GM19099 (cell line): ENCODE measurements around the gene ADAM11.

ENCODE experiments used
- POLR2A ChIP-seq: IDR thresholded peaks from 3 replicates; pipeline ENCODE4 v1.6.1; 2011; ENCODE audit warnings: low read depth; ENCODE audit not compliant: insufficient read length; ENCODE audit errors: extremely low read depth

The ADAM11 gene, protein sequence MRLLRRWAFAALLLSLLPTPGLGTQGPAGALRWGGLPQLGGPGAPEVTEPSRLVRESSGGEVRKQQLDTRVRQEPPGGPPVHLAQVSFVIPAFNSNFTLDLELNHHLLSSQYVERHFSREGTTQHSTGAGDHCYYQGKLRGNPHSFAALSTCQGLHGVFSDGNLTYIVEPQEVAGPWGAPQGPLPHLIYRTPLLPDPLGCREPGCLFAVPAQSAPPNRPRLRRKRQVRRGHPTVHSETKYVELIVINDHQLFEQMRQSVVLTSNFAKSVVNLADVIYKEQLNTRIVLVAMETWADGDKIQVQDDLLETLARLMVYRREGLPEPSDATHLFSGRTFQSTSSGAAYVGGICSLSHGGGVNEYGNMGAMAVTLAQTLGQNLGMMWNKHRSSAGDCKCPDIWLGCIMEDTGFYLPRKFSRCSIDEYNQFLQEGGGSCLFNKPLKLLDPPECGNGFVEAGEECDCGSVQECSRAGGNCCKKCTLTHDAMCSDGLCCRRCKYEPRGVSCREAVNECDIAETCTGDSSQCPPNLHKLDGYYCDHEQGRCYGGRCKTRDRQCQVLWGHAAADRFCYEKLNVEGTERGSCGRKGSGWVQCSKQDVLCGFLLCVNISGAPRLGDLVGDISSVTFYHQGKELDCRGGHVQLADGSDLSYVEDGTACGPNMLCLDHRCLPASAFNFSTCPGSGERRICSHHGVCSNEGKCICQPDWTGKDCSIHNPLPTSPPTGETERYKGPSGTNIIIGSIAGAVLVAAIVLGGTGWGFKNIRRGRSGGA

GRCh38 chr17:44758414-44759085 is at the start of gene ADAM11:
Gene ADAM11, plus strand, starts transcription at chr17:44758988. Its CDS starts 212 bp downstream, at chr17:44759200.
- no peak for TF ChIP-seq POLR2A

DNA sequence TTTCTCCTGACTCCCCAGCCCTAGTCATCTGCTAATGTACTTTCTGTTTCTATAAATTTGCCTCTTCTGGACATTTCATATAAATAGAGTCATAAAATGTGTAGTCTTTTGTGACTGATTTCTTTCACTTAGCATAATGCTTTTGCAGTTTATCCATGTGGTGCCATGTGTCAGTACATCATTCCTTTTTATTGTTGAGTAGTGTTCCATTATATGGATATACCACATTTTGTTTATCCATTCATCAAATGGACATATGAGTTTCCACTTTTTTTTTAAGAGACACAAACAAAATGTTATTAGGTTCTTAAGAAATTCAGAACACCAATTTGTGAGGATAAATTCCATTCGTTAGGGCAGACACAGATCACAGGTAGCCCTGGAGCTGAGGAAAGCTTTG is 39.3 kb upstream of the ADAM11 start:
- TF ChIP-seq POLR2A, result no peak

DNA sequence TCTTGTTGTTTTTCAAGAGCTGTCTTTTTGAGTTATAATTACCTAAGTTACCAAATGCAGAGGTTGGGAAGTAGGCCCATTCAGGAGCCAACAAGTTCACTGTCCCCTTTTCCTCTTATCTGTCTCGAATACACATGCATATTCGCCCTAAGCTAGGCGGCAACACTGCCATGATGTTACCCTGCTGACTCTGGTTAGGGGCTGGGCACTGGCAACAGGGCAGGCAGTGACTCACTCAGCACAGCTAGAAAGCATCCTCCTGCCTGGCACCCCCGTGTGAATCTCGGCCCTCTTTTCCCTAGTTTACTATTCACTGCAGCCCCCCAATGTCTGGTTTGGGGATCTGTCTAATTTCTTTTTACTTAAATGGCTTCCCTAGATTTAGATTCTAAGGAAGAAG is 36.5 kb upstream of the ADAM11 start:
- TF ChIP-seq POLR2A, result no peak

DNA sequence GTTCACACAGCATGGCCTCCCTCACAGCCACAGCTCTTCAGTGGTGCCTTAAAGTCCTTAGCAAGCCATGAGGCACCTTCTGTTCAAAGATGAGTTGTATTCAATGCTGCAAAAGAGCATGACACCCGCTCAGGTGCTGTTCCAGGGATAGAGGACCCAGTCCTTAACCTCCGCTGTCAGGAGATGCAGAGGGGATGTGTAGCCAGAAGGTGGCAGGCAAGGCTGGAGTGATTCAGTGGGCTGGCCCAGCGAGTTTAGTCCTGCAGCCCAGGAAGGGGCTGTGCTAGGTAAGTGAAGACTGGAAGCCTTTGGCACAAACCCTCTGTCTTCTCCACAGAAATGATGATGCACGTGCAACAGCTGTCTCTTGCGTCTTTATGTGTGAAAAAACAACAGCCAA is 25.0 kb upstream of the ADAM11 start:
- no peak for TF ChIP-seq POLR2A

- TF ChIP-seq POLR2A, result no peak
These were observed 24.5 kb upstream of the ADAM11 start for GRCh38 chr17:44734272-44734671.

DNA sequence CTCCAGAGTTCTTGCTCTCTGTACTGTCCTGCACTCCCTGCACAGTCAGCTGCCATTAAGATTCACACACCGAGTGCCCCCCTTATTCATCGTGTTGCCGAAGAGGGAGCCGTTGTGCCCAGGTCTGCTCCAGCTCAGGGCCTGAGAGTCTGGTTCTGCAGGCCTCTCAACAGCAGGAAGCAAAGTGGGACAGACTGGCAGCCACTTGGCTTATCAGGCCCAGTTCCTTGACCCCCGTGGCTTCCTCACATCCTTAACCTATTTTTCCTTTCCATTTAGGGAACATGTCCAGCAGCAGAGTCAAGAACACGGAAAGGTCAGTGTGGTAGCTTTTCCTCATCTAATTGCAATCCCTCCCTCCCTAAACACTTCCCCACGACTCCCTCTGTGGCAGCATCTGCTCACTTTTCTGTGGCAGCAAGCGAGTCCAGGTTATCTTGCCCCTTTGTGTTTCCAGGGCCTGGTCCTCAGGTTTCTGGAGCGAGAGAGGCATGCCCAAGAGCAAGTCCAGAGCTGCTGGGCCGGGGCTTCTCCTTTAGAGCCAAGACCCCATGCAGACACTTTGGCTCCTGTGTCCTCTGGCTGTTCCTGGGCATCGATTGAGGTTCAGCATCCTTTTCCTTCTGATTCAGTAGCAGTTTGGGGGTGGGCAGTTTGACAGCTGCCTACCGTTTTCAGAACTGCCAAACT is 22.1 kb upstream of the ADAM11 start:
- TF ChIP-seq POLR2A, result no peak

DNA sequence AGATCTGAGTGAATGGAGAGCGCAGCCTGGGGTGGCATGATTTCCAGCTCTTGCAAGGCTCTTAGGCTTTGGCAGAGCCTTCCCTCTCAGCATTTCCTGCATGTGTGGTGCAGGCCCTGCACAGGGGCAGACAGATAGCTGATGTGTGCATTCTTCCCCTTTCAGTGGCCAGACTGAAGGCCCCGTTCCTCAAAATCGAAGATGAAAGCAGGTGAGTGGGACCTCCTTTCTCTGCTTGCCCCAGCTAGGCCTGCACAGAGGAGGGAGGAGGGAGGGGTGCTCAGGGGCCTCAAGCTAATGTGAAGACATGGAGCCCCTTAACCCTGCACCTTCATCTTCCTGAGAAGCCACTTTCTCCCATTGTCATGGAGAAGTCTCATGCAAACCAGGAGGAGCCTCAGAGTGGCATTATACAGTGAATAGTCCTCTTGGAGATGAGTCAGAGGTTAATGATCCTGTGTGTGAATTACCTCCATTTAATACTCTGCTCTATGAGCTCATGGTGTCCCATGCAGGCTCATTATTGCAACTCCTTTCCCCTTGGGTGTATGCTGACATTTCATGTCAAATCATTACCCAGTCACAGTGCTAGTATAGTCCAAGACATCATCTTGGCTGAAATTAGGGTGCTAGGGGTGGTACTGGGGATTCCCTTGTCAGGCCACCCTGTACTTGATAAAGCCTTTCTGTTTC is 20.4 kb upstream of the ADAM11 start:
- no peak for TF ChIP-seq POLR2A

DNA sequence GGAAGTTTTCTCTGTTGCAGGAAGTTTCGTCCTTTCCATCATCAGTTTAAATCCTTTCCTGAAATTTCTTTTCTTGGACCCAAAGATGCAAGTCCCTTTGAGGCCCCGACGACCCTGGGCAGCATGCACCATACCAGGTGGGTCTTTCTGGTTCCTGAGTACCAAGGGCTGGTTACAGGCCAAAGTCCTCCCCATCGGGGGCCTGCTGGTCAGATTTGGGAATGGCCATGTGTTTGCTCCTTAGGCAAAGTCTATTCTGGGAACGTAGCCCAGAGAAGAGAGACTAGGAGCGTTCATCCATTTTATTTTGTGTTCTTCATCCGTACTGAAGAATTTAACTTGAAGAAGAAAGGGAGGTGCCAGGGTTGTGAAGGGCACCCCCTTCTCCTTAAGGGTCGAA is 17.5 kb upstream of the ADAM11 start:
- TF ChIP-seq POLR2A, result no peak

DNA sequence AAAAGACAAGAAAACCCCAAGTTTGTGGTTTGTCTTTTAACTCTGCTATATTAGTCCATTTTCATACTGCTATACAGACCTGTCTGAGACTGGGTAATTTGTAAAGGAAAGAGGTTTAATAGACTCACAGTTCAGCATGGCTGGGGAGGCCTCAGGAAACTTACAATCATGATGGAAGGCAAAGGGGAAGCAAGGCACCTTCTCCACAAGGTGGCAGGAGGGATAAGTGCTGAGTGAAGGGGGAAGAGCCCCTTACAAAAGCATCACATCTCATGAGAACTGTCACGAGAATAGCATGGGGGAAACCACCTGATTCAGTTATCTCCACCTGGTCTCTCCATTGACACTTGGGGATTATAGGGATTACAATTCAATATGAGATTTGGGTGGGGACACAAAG is 13.5 kb upstream of the ADAM11 start:
- TF ChIP-seq POLR2A, result no peak

- TF ChIP-seq POLR2A, result no peak
These were observed 11.2 kb upstream of the ADAM11 start for GRCh38 chr17:44747566-44747965.

DNA sequence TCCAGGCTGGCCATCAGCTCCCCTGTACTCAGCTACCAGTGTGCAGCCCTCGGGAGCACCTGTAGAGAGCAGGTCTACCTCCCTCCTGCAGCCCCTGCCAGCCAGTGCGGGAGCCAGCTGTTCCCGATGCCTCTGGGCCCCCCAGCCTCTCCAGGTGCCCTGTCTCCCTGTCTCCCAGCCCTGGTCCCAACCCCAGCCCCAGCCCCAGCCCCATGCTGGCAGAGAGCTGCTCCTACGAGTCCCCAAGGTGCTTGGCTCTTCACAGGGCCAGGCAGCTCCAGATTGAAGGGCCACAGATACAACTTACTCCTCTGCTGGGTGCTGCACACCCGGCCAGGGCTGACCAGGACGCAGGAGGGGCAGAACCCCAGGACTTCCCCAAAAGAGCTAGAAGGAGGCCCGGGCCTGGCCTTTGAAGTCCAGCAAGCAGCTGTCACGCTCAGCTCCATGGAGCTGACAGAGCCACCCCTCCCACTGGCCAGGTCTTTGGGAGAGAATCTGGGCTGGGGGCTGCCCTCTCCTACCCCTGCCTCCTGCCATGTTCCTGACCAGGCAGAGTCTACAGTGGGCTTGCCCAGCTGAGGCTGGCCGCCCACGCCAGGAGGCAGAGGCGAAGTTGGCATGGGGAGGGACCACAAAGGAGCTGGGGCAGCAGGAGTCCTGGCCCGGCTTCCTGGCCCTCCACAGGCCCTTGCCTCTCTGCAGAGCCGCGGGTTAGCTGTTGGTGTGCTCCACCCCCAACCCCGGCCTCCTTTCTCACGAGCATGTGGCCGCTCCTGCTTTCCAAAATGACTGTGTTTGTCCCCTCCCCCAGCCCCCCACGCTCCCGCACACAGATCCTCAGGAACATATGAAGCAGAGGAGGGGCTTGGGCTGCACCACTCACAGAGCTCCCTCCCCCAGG is 9.5 kb upstream of the ADAM11 start:
- TF ChIP-seq POLR2A, result no peak

- TF ChIP-seq POLR2A, result no peak
These were observed 8.8 kb upstream of the ADAM11 start for GRCh38 chr17:44749980-44750318.

- no peak for TF ChIP-seq POLR2A
These were observed 7.5 kb upstream of the ADAM11 start for GRCh38 chr17:44751331-44751730.

DNA sequence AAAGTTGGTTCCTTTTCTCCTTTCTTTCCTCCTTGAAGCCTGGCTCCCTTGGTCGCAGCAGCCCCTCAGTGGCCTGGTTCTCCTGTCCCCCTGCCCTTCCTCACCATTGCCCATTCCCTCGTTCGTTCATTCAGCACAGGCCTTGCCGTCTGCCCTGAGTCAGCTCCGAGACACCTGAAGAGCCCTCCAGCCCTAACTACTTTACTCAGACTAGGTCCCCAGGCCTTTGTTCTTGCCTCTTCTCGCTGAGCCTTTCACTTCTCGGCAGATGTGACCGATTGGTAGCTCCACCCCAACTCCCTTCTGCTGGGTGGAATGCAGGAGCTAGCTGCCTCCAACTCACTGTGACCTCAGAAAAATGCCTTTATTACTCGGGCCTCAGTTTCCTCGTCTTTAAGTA is 7.0 kb upstream of the ADAM11 start:
- no peak for TF ChIP-seq POLR2A
